ENCODE measurements around the gene TVP23A.
A peak's percentile ranks its signal among the peaks of the same experiment; 100 is the strongest.
"Not testable (repeated sequence)": the region's sequence is repeated elsewhere in the genome, so short reads cannot be mapped to it uniquely, and the experiment has no call there.

Gene TVP23A

GRCh38 chr16:10777356-10777755 is 41.2 kb downstream of the TVP23A start:
- DNase-seq (ENCODE audit: insufficient read length, low spot score), result no peak
- FAIRE-seq, result no peak
- TF ChIP-seq TAF1 (IDR thresholded peaks at IDR 0.05; ENCODE audit: low read depth, low read length) (no peak), POU2F2 (IDR thresholded peaks at IDR 0.05; ENCODE audit: low read depth, low read length) (no peak)

- not testable (repeated sequence) for DNase-seq (ENCODE audit: insufficient read length, low spot score); FAIRE-seq
Measured at GRCh38 chr16:10776923-10777322, 41.7 kb downstream of the TVP23A start.

- no peak for TF ChIP-seq POLR2AphosphoS5 (IDR thresholded peaks at IDR 0.05; ENCODE audit: low read depth, low read length)
- TF ChIP-seq PAX5 (IDR thresholded peaks at IDR 0.05; ENCODE audit: insufficient read depth, low read length, severe bottlenecking), result no peak
- peak; percentile 26; the same call in 1 of the 2 replicates for TF ChIP-seq POU2F2 (IDR thresholded peaks at IDR 0.05; ENCODE audit: low read depth, low read length)
- no peak for TF ChIP-seq TAF1 (IDR thresholded peaks at IDR 0.05; ENCODE audit: low read depth, low read length)
- no peak for TF ChIP-seq POLR2A (IDR thresholded peaks at IDR 0.05; ENCODE audit: low read depth, low read length)
- no peak for TF ChIP-seq SPI1 (IDR thresholded peaks at IDR 0.05; ENCODE audit: low read depth, low read length)
- no peak for DNase-seq (ENCODE audit: insufficient read length, low spot score)
- FAIRE-seq, result no peak
Measured at GRCh38 chr16:10776280-10776679, 42.3 kb downstream of the TVP23A start.

- no peak for TF ChIP-seq TAF1 (IDR thresholded peaks at IDR 0.05; ENCODE audit: low read depth, low read length)
- no peak for TF ChIP-seq SPI1 (IDR thresholded peaks at IDR 0.05; ENCODE audit: low read depth, low read length)
- no peak for TF ChIP-seq PAX5 (IDR thresholded peaks at IDR 0.05; ENCODE audit: insufficient read depth, low read length, severe bottlenecking)
- TF ChIP-seq POLR2A (IDR thresholded peaks at IDR 0.05; ENCODE audit: low read depth, low read length), result no peak
- TF ChIP-seq POU2F2 (IDR thresholded peaks at IDR 0.05; ENCODE audit: low read depth, low read length), result no peak
- no peak for TF ChIP-seq POLR2AphosphoS5 (IDR thresholded peaks at IDR 0.05; ENCODE audit: low read depth, low read length)
- DNase-seq (ENCODE audit: insufficient read length, low spot score), result no peak
- FAIRE-seq, result no peak
Measured at GRCh38 chr16:10770907-10771306, 47.7 kb downstream of the TVP23A start.

GRCh38 chr16:10769381-10769780 is 49.2 kb downstream of the TVP23A start:
- DNase-seq (ENCODE audit: insufficient read length, low spot score) (no peak), FAIRE-seq (no peak)
- no peak for TF ChIP-seq PAX5 (IDR thresholded peaks at IDR 0.05; ENCODE audit: insufficient read depth, low read length, severe bottlenecking)
- no peak for TF ChIP-seq TAF1 (IDR thresholded peaks at IDR 0.05; ENCODE audit: low read depth, low read length)
- TF ChIP-seq POLR2AphosphoS5 (IDR thresholded peaks at IDR 0.05; ENCODE audit: low read depth, low read length), result no peak
- no peak for TF ChIP-seq POU2F2 (IDR thresholded peaks at IDR 0.05; ENCODE audit: low read depth, low read length)
- TF ChIP-seq POLR2A (IDR thresholded peaks at IDR 0.05; ENCODE audit: low read depth, low read length), result no peak; the same call in 1 of the 2 replicates

- DNase-seq (ENCODE audit: insufficient read length, low spot score) (no peak), FAIRE-seq (no peak)
- TF ChIP-seq TAF1 (IDR thresholded peaks at IDR 0.05; ENCODE audit: low read depth, low read length), result no peak
- 0 out of 2 replicates have a peak, but pooled peaks have one; percentile 24 for TF ChIP-seq POLR2AphosphoS5 (IDR thresholded peaks at IDR 0.05; ENCODE audit: low read depth, low read length)
Measured at GRCh38 chr16:10767127-10767526, 51.5 kb downstream of the TVP23A start.

- DNase-seq (ENCODE audit: insufficient read length, low spot score), result no peak
- TF ChIP-seq PAX5 (IDR thresholded peaks at IDR 0.05; ENCODE audit: insufficient read depth, low read length, severe bottlenecking), result no peak
- no peak for TF ChIP-seq SPI1 (IDR thresholded peaks at IDR 0.05; ENCODE audit: low read depth, low read length)
- peak; percentile 87 for FAIRE-seq
Measured at GRCh38 chr16:10765772-10766171, 52.8 kb downstream of the TVP23A start.

- peak; percentile 33 for FAIRE-seq
- TF ChIP-seq POU2F2 (IDR thresholded peaks at IDR 0.05; ENCODE audit: low read depth, low read length) (no peak), PAX5 (IDR thresholded peaks at IDR 0.05; ENCODE audit: insufficient read depth, low read length, severe bottlenecking) (no peak), POLR2A (IDR thresholded peaks at IDR 0.05; ENCODE audit: low read depth, low read length) (no peak), POLR2AphosphoS5 (IDR thresholded peaks at IDR 0.05; ENCODE audit: low read depth, low read length) (no peak), TAF1 (IDR thresholded peaks at IDR 0.05; ENCODE audit: low read depth, low read length) (no peak), SPI1 (IDR thresholded peaks at IDR 0.05; ENCODE audit: low read depth, low read length) (no peak)
- DNase-seq (ENCODE audit: insufficient read length, low spot score), result no peak
Measured at GRCh38 chr16:10763456-10763855, 55.1 kb downstream of the TVP23A start.

GRCh38 chr16:10762336-10763016 is 56.1 kb downstream of the TVP23A start:
- DNase-seq (ENCODE audit: insufficient read length, low spot score) (no peak), FAIRE-seq (no peak)
- TF ChIP-seq SPI1 (IDR thresholded peaks at IDR 0.05; ENCODE audit: low read depth, low read length) (no peak), POLR2AphosphoS5 (IDR thresholded peaks at IDR 0.05; ENCODE audit: low read depth, low read length) (no peak), POLR2A (IDR thresholded peaks at IDR 0.05; ENCODE audit: low read depth, low read length) (no peak)

- FAIRE-seq (no peak), DNase-seq (ENCODE audit: insufficient read length, low spot score) (no peak)
- TF ChIP-seq SPI1 (IDR thresholded peaks at IDR 0.05; ENCODE audit: low read depth, low read length) (no peak), POLR2AphosphoS5 (IDR thresholded peaks at IDR 0.05; ENCODE audit: low read depth, low read length) (no peak), POU2F2 (IDR thresholded peaks at IDR 0.05; ENCODE audit: low read depth, low read length) (no peak), PAX5 (IDR thresholded peaks at IDR 0.05; ENCODE audit: insufficient read depth, low read length, severe bottlenecking) (no peak), POLR2A (IDR thresholded peaks at IDR 0.05; ENCODE audit: low read depth, low read length) (no peak), TAF1 (IDR thresholded peaks at IDR 0.05; ENCODE audit: low read depth, low read length) (no peak)
Measured at GRCh38 chr16:10761373-10761772, 57.2 kb downstream of the TVP23A start.

- FAIRE-seq, result peak; percentile 62
- no peak for DNase-seq (ENCODE audit: insufficient read length, low spot score)
Measured at GRCh38 chr16:10760858-10761257, 57.7 kb downstream of the TVP23A start.

More at GRCh38 chr16:10760858-10761257, 57.7 kb downstream of the TVP23A start:
- TF ChIP-seq POLR2AphosphoS5 (IDR thresholded peaks at IDR 0.05; ENCODE audit: low read depth, low read length), result no peak
- no peak for TF ChIP-seq SPI1 (IDR thresholded peaks at IDR 0.05; ENCODE audit: low read depth, low read length)
- no peak for TF ChIP-seq POLR2A (IDR thresholded peaks at IDR 0.05; ENCODE audit: low read depth, low read length)
- no peak for TF ChIP-seq TAF1 (IDR thresholded peaks at IDR 0.05; ENCODE audit: low read depth, low read length)
- no peak for TF ChIP-seq PAX5 (IDR thresholded peaks at IDR 0.05; ENCODE audit: insufficient read depth, low read length, severe bottlenecking)
- no peak for TF ChIP-seq POU2F2 (IDR thresholded peaks at IDR 0.05; ENCODE audit: low read depth, low read length)
